PC-3 (cell line): Measurements from ENCODE around the gene CDHR3. TPM values are rescaled to one million over a fixed set of nuclear protein-coding genes. Genes with fewer than 3 reads are reported as not detected.

Experiments used
- ATAC-seq: fragments of 200-7000 bp; cut with Tn5 transposase; 2 replicates; pipeline ENCODE4 v1.9.1; 2020; ENCODE audit warnings: mild to moderate bottlenecking, moderate library complexity
- BruUV-seq: library from RNA; stranded (reverse); fragments of 400-500 nt; replicated peaks from 2 replicates; lab custom pipeline; 2021; lab: Mats Ljungman, UMichigan
- CTCF ChIA-PET: fragments of 300-600 bp; sonication (Branson Sonifier 250); formaldehyde crosslinking; loops from one replicate; lab custom pipeline; 2022; ENCODE audit warnings: antibody characterized with exemption; lab: Charles Lee
- POLR2A ChIA-PET: fragments of 300-600 bp; sonication (Branson Sonifier 250); formaldehyde crosslinking; loops from one replicate; lab custom pipeline; 2022; ENCODE audit warnings: antibody characterized with exemption; ENCODE audit not compliant: unreplicated experiment; lab: Charles Lee
- DNase-seq: peaks from one replicate; pipeline ENCODE4 v3.0.0-alpha.2; 2015
- H2AFZ ChIP-seq: fragments of 300-600 bp; sonication (generic); 2 replicates; pipeline ENCODE4 v1.6.0; 2016; ENCODE audit warnings: antibody characterized with exemption, low read length
- H3F3A ChIP-seq: fragments of 300-600 bp; sonication (generic); one replicate; pipeline ENCODE4 v1.6.0; 2017; ENCODE audit warnings: antibody characterized with exemption, low read length, control low read depth, mild to moderate bottlenecking; ENCODE audit not compliant: unreplicated experiment
- H3K27ac ChIP-seq: fragments of 300-600 bp; sonication (generic); 2 replicates; pipeline ENCODE4 v1.5.1; 2016; ENCODE audit warnings: mild to moderate bottlenecking, low read length
- H3K27me3 ChIP-seq: fragments of 300-600 bp; sonication (generic); 2 replicates; pipeline ENCODE4 v1.6.1; 2016; ENCODE audit warnings: low read length, mixed read lengths
- H3K36me3 ChIP-seq: fragments of 300-600 bp; sonication (generic); 2 replicates; pipeline ENCODE4 v1.6.1; 2016; ENCODE audit warnings: low read depth, mixed run types, low read length, mixed read lengths
- H3K4me1 ChIP-seq: fragments of 300-600 bp; sonication (generic); 2 replicates; pipeline ENCODE4 v1.5.1; 2016; ENCODE audit warnings: low read length; ENCODE audit not compliant: insufficient read depth
- H3K4me2 ChIP-seq: fragments of 300-600 bp; sonication (generic); 2 replicates; pipeline ENCODE4 v1.6.0; 2016; ENCODE audit warnings: low read length
- H3K4me3 ChIP-seq: fragments of 300-600 bp; sonication (generic); 2 replicates; pipeline ENCODE4 v1.5.1; 2016; ENCODE audit warnings: mild to moderate bottlenecking, low read length, mixed read lengths
- H3K79me2 ChIP-seq: fragments of 300-600 bp; sonication (generic); 2 replicates; pipeline ENCODE4 v1.6.1; 2017; ENCODE audit warnings: low read length, mixed read lengths
- H3K9ac ChIP-seq: fragments of 300-600 bp; sonication (generic); 2 replicates; pipeline ENCODE4 v1.6.0; 2016; ENCODE audit warnings: mild to moderate bottlenecking, low read length
- H3K9me2 ChIP-seq: fragments of 300-600 bp; sonication (generic); replicated peaks from 2 replicates; pipeline ENCODE4 v1.6.1; 2016; ENCODE audit warnings: mixed run types, low read length, mixed read lengths
- H3K9me3 ChIP-seq: fragments of 300-600 bp; sonication (generic); 2 replicates; pipeline ENCODE4 v1.6.1; 2016; ENCODE audit warnings: low read length, mixed read lengths
- H4K20me1 ChIP-seq: fragments of 300-600 bp; sonication (generic); 2 replicates; pipeline ENCODE4 v1.6.1; 2016; ENCODE audit warnings: low read length, mixed read lengths
- EZH2 ChIP-seq: fragments of 300-600 bp; sonication (generic); IDR thresholded peaks from one replicate; pipeline ENCODE4 v1.6.1; 2017; ENCODE audit warnings: antibody characterized with exemption, mild to moderate bottlenecking, low read length; ENCODE audit not compliant: unreplicated experiment
- EZH2phosphoT487 ChIP-seq: fragments of 300-600 bp; sonication (generic); IDR thresholded peaks from 2 replicates; pipeline ENCODE4 v1.6.1; 2018; ENCODE audit warnings: mild to moderate bottlenecking, antibody characterized with exemption, low read length, borderline replicate concordance
- intact Hi-C: fragments of 100-400 bp; cut with micrococcal nuclease; formaldehyde crosslinking; loops from 2 replicates; pipeline ENCODE4 v1.9.0; 2023
- total RNA-seq: library from RNA; depleted of rRNA; stranded (reverse); fragments of >200 nt; gene quantifications from 2 replicates; pipeline ENCODE4 v1.2.3, GENCODE V29; 2014
- TF ChIP-seq, protein P1 (sequence below): fragments of 300-600 bp; sonication (generic); conservative IDR thresholded peaks from 2 replicates; pipeline ENCODE4 v1.5.1; 2017; ENCODE audit warnings: antibody characterized with exemption, low read depth, mild to moderate bottlenecking, low read length

CDHR3 gene
- total RNA-seq, 1 experiment from 2014 or later: 9.8 TPM

DNA sequence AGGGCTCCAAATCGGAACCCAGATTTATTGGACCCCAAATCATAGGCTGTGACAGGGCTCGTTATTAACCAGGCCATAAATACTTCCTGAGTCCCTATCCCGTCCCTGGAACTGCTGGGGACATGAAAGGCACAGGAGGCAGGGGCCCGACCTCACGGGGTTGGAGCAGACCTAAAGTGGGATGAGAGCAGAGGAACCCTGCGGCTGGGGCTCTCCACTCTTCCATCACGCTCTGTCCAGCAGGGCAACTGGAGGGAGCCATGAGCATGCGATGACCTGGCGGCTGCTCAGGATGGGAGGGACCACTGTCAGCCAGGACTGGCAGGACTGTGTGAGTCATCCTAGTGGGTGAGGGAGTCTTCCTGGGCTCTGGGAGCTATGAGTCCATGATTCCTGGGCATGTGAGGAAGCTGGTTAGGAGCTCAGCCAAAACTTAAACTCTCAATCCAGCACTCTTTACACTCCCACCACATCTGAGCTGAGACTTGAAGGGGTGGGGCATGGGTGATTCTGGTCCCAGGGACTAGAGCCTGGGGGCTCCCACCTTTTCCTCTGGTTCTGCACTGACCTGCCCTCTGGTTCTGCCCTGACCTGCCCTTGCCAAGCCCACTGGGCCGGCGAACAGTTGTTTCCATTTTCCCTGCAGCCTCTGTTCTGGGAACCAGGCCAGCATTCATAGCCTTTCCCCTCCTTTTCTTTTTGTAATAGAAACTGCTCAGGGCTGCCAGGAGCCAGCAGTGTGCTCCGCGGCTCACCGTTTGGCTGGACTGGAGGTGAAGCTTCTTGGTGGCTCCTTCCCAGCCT is 101.9 kb downstream of the CDHR3 start:
- intact Hi-C loops: loop anchor here (2.0 kb wide), 2 partner anchors 46 to 88 kb away; no protein-coding TSS in a partner anchor
- no peaks in the 10 kb centered on the region for H4K20me1 ChIP-seq
- BruUV-seq: no TSS peak
- peak overlapping the region; percentile 71 for H3K4me3 ChIP-seq
- H3K79me2 ChIP-seq: no peaks in the 10 kb centered on the region
- ChIA-PET CTCF (interaction anchor here (0.6 to 1.6 kb wide), 5 partner anchors 29 to 362 kb away, joined by 3 to 10 read pairs (median 6); partner anchors contain the start of gene SYPL1), POLR2A (interaction anchor here (2.5 kb wide), 1 partner anchor 47 kb away, joined by 25 read pairs; the partner anchor contains the start of gene SYPL1)
- H2AFZ ChIP-seq: peak overlapping the region; percentile 72
- peaks cover 63% of the 10 kb centered on the region for H3K4me1 ChIP-seq
- H3K36me3 ChIP-seq: no peaks in the 10 kb centered on the region
- peaks cover 6% of the 10 kb centered on the region for H3F3A ChIP-seq
- H3K4me2 ChIP-seq: peak overlapping the region; percentile 97
- no peaks in the 10 kb centered on the region for H3K27me3 ChIP-seq
- DNase-seq (peak; percentile 99), ATAC-seq (peak; percentile 86)
- no peaks in the 10 kb centered on the region for H3K9me3 ChIP-seq
- peak overlapping the region; percentile 82 for H3K9ac ChIP-seq
- H3K27ac ChIP-seq: peak overlapping the region; percentile 94
- no peaks in the 10 kb centered on the region for H3K9me2 ChIP-seq
- TF ChIP-seq EZH2: no peak
- TF ChIP-seq EZH2phosphoT487: no peak
- TF ChIP-seq, protein P1, sequence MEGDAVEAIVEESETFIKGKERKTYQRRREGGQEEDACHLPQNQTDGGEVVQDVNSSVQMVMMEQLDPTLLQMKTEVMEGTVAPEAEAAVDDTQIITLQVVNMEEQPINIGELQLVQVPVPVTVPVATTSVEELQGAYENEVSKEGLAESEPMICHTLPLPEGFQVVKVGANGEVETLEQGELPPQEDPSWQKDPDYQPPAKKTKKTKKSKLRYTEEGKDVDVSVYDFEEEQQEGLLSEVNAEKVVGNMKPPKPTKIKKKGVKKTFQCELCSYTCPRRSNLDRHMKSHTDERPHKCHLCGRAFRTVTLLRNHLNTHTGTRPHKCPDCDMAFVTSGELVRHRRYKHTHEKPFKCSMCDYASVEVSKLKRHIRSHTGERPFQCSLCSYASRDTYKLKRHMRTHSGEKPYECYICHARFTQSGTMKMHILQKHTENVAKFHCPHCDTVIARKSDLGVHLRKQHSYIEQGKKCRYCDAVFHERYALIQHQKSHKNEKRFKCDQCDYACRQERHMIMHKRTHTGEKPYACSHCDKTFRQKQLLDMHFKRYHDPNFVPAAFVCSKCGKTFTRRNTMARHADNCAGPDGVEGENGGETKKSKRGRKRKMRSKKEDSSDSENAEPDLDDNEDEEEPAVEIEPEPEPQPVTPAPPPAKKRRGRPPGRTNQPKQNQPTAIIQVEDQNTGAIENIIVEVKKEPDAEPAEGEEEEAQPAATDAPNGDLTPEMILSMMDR: no peak

DNA sequence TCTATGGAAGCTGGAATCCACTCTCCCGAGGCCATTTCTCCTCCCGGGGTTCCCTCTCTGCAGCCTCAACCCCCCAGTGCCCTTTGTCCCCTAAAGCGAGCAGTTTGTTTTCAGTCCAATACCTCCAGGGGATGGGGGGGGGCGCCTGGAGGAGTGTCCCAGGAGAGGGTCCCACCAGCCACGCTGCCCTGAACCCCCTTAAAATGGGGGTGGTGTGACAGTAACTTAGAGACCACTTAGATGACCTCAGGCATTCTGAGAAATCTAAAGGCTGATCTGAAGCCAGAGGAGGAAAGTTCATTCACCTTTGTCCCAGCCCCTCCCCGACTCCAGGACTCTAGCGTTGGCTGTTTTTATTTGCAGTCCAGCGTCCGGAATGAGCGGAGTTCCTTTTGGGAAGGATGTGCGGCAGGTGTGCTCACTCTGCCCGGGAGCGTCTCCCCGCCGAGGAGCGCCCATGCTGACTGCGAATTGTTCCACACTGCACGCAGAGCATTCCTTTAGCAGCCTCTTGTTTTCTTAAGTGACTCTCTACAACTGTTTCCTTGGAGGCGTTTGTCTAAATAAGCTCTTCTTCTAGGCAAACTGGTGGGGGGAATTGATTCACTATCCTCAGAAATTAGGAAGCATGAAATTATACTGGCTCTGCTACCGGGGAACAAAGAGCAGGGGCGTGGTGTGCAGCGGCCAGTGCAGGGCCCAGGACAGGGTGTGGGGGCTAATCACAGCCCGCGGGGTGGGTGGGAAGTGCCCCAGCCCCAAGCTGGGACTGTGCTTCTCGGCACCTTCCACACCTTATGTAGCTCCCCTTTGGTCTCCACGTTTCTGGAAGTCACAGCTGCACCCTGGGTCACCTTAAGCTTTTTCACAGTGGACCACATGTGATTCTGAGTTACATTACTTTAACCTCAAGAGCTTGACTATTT is 102.8 kb downstream of the CDHR3 start:
- DNase-seq (peak; percentile 87), ATAC-seq (peak; percentile 57)
- BruUV-seq: TSS peak; percentile 80
- Histone ChIP-seq H3K79me2 (no peaks in the 10 kb centered on the region), H3K4me3 (peak overlapping the region; percentile 71), H3F3A (peaks cover 6% of the 10 kb centered on the region), H3K4me2 (peak overlapping the region; percentile 97), H2AFZ (peak overlapping the region; percentile 72), H3K9me3 (no peaks in the 10 kb centered on the region), H3K36me3 (no peaks in the 10 kb centered on the region), H3K27me3 (no peaks in the 10 kb centered on the region), H4K20me1 (no peaks in the 10 kb centered on the region), H3K9ac (peak overlapping the region; percentile 82), H3K27ac (peak overlapping the region; percentile 94), H3K9me2 (no peaks in the 10 kb centered on the region), H3K4me1 (peaks cover 72% of the 10 kb centered on the region)
- ChIA-PET POLR2A (interaction anchor here (0.5 to 2.5 kb wide), 2 partner anchors 46 to 88 kb away, joined by 3 to 25 read pairs; partner anchors contain the start of gene SYPL1), CTCF (interaction anchor here (0.6 to 1.6 kb wide), 5 partner anchors 29 to 363 kb away, joined by 3 to 10 read pairs (median 6); partner anchors contain the start of gene SYPL1)
- intact Hi-C loops: loop anchor here (2.0 kb wide), 2 partner anchors 45 to 87 kb away; no protein-coding TSS in a partner anchor
- no peak for TF ChIP-seq EZH2phosphoT487
- TF ChIP-seq, protein P1: no peak
- TF ChIP-seq EZH2: no peak
